Ishikawa (cell line): ENCODE measurements around the gene ZNF608.

ENCODE experiments used
- CEBPB ChIP-seq: IDR thresholded peaks from 2 replicates; pipeline ENCODE4 v1.6.1; 2012
- CREB1 ChIP-seq: IDR thresholded peaks from 2 replicates; pipeline ENCODE4 v1.6.1; 2012; ENCODE audit warnings: low read depth
- EGR1 ChIP-seq: IDR thresholded peaks from 2 replicates; pipeline ENCODE4 v1.6.1; 2012
- EP300 ChIP-seq: IDR thresholded peaks from 2 replicates; pipeline ENCODE4 v1.6.1; 2012; ENCODE audit warnings: borderline replicate concordance
- FOXM1 ChIP-seq: IDR thresholded peaks from 2 replicates; pipeline ENCODE4 v1.6.1; 2012; ENCODE audit warnings: low read depth, borderline replicate concordance
- NFIC ChIP-seq: IDR thresholded peaks from 2 replicates; pipeline ENCODE4 v1.6.1; 2012
- RAD21 ChIP-seq: IDR thresholded peaks from 2 replicates; pipeline ENCODE4 v1.6.1; 2012; ENCODE audit warnings: low read depth
- TAF1 ChIP-seq: IDR thresholded peaks from 2 replicates; pipeline ENCODE4 v1.6.1; 2012; ENCODE audit warnings: low read depth, mild to moderate bottlenecking
- TCF12 ChIP-seq: IDR thresholded peaks from 2 replicates; pipeline ENCODE4 v1.6.1; 2012; ENCODE audit warnings: low read depth
- TEAD4 ChIP-seq: IDR thresholded peaks from 2 replicates; pipeline ENCODE4 v1.6.1; 2012
- YY1 ChIP-seq: IDR thresholded peaks from 2 replicates; pipeline ENCODE4 v1.6.1; 2012; ENCODE audit warnings: low read depth
- ZBTB7A ChIP-seq: IDR thresholded peaks from 2 replicates; pipeline ENCODE4 v1.6.1; 2012; ENCODE audit warnings: low read depth
- TF ChIP-seq, protein P1 (sequence below): IDR thresholded peaks from 2 replicates; pipeline ENCODE4 v1.6.1; 2012
- TF ChIP-seq, protein P2 (sequence below): IDR thresholded peaks from 2 replicates; pipeline ENCODE4 v1.6.1; 2012; ENCODE audit warnings: low read depth, mild to moderate bottlenecking
- TF ChIP-seq, protein P3 (sequence below): IDR thresholded peaks from 2 replicates; pipeline ENCODE4 v1.6.1; 2012

Gene ZNF608

DNA sequence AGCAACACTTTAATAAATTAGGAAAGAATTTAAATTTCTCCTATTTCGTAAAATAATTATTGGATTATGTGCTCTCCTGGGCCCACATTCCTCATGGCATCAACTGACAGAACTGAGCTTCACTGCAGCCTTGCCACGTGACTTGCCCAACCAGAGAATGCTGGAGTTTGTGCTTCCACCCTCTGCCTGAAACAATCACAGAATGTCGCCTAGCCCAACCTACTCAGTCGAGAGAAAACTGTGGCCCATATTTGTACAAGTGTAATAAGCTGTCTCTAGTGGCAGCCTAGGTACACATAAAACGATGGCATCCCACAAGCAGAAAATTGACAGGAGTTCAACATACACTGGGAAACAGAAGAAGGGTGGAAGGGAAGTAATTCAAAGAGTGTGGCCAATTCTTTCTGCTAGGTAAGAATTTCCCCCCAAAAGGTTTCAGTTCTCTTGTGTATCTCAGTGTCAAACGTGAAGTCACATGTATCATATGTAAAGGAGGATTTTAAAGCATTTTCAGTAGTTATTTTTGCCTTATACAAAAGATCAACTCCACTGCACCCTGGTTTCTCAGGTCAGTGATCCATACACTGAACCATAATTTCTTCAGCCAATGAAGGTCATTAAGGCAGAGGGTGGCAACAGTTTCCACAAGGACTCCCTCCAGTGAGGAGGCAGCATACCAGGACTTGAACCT is 41.7 kb downstream of the ZNF608 start:
- TF ChIP-seq EGR1 (no peak), TCF12 (no peak), TEAD4 (no peak), ZBTB7A (no peak), TAF1 (no peak)
- TF ChIP-seq, protein P1, sequence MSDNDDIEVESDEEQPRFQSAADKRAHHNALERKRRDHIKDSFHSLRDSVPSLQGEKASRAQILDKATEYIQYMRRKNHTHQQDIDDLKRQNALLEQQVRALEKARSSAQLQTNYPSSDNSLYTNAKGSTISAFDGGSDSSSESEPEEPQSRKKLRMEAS, result no peak
- TF ChIP-seq, protein P2, sequence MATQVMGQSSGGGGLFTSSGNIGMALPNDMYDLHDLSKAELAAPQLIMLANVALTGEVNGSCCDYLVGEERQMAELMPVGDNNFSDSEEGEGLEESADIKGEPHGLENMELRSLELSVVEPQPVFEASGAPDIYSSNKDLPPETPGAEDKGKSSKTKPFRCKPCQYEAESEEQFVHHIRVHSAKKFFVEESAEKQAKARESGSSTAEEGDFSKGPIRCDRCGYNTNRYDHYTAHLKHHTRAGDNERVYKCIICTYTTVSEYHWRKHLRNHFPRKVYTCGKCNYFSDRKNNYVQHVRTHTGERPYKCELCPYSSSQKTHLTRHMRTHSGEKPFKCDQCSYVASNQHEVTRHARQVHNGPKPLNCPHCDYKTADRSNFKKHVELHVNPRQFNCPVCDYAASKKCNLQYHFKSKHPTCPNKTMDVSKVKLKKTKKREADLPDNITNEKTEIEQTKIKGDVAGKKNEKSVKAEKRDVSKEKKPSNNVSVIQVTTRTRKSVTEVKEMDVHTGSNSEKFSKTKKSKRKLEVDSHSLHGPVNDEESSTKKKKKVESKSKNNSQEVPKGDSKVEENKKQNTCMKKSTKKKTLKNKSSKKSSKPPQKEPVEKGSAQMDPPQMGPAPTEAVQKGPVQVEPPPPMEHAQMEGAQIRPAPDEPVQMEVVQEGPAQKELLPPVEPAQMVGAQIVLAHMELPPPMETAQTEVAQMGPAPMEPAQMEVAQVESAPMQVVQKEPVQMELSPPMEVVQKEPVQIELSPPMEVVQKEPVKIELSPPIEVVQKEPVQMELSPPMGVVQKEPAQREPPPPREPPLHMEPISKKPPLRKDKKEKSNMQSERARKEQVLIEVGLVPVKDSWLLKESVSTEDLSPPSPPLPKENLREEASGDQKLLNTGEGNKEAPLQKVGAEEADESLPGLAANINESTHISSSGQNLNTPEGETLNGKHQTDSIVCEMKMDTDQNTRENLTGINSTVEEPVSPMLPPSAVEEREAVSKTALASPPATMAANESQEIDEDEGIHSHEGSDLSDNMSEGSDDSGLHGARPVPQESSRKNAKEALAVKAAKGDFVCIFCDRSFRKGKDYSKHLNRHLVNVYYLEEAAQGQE, result no peak

DNA sequence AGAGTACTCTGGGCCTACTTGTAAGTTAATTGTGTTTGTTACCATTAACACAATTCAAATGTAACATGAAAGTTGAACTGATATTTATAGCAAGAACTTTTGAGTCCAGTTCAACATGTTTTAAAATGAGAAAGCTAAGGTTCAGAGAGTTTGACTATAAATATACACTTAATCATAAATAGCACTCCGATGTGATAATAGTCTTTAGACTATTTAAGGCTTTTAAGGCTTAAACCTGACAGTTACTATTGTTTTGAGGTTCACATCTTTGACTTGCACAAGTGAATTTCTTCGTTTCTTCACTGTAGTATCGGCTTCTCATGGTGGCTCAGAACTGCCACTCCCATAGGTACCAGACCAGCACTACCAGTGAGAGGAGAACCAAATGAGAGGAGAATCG is 42.4 kb downstream of the ZNF608 start:
- TF ChIP-seq, protein P2, result no peak
- TF ChIP-seq EGR1 (no peak), TEAD4 (no peak), EP300 (no peak), TCF12 (no peak), TAF1 (no peak)
- TF ChIP-seq, protein P3, sequence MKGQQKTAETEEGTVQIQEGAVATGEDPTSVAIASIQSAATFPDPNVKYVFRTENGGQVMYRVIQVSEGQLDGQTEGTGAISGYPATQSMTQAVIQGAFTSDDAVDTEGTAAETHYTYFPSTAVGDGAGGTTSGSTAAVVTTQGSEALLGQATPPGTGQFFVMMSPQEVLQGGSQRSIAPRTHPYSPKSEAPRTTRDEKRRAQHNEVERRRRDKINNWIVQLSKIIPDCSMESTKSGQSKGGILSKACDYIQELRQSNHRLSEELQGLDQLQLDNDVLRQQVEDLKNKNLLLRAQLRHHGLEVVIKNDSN, result no peak

DNA sequence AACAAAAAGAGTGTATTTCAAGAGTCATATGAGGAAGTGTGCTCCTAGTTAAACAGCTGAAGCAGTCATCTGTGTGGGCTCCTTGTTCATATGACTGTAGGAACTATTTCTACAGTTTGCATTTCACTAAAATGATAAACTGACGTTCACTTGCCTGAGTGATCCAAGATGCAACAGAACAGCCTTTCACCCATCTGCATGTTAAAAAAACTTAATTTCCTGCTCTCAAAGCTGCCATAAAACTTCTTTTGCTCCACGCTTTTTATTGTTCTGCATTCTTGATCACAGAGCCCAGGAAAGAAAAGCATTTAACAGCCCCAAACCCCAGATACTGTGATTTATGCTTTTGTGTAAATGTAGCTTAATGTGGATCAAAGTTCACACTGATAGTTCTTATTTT is 43.9 kb downstream of the ZNF608 start:
- TF ChIP-seq EP300 (no peak), ZBTB7A (no peak), TCF12 (no peak), YY1 (no peak), FOXM1 (no peak), CEBPB (no peak), CREB1 (no peak), EGR1 (no peak), NFIC (no peak)
- TF ChIP-seq, protein P1, result no peak
- TF ChIP-seq, protein P3, result no peak
- TF ChIP-seq, protein P2, result no peak

DNA sequence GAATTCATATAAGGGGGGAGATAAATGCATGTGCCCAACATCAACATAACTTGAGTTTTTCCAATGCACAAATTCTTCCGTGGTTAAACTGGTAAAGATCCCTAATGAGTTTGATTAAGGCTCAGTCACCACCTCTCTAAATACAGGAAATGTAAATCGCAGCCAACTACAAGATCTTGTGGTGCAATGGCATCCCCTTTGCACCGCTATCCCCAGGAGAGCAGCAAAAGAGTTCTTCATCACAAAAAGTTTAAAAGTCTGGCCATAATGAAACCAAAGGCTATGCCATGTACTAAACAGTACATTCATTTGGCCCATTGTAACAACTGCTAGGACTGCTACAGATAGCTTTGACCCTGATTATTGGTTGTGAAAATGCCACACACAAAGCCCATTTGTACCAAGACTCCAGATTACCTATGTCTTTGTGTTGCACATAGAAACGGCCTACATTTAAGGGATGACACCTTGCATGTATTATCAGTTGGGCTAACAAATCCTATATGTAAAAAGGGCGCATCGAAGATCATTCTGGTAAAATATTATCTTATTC is 44.5 kb downstream of the ZNF608 start:
- TF ChIP-seq FOXM1, result no peak
- TF ChIP-seq, protein P1, result no peak
- TF ChIP-seq RAD21, result no peak
- TF ChIP-seq NFIC, result no peak
- TF ChIP-seq, protein P3, result no peak
- no peak for TF ChIP-seq ZBTB7A
- no peak for TF ChIP-seq TAF1
- TF ChIP-seq EGR1, result no peak
- TF ChIP-seq TCF12, result no peak
- TF ChIP-seq TEAD4, result no peak
- no peak for TF ChIP-seq EP300
- TF ChIP-seq, protein P2, result no peak
- TF ChIP-seq YY1, result no peak
